Subcutaneous adipose tissue (tissue), 4 donors: ENCODE results near the gene FAAH. TPM values are rescaled to one million over a fixed set of nuclear protein-coding genes. Genes with fewer than 3 reads are reported as not detected.

Experiments used
- CTCF ChIP-seq: fragments of 450-650 bp; IDR thresholded peaks from one replicate; pipeline ENCODE4 v1.5.1; 2016; ENCODE audit warnings: low read depth, mild to moderate bottlenecking, control low read depth, antibody characterized with exemption, moderate library complexity
- total RNA-seq, 4 donors: library from RNA; depleted of rRNA; stranded (reverse); fragments of >200 nt; gene quantifications; one replicate each; pipeline ENCODE4 v1.1.0, GENCODE V29; 2016

The FAAH gene
- total RNA-seq, 4 donors from 2014 or later, result 11.9 to 69.3 (median 17.6) TPM

- TF ChIP-seq CTCF, result no peak
Observed at GRCh38 chr1:46413596-46413985, 19.5 kb downstream of the FAAH start.

GRCh38 chr1:46415514-46415913 is 21.4 kb downstream of the FAAH start:
- TF ChIP-seq CTCF, result no peak

GRCh38 chr1:46418976-46419375 is 24.9 kb downstream of the FAAH start:
- no peak for TF ChIP-seq CTCF

- no peak for TF ChIP-seq CTCF
Observed at GRCh38 chr1:46420533-46420915, 26.4 kb downstream of the FAAH start.

- no peak for TF ChIP-seq CTCF
Observed at GRCh38 chr1:46421739-46422138, 27.6 kb downstream of the FAAH start.

- no peak for TF ChIP-seq CTCF
Observed at GRCh38 chr1:46422261-46422871, 28.2 kb downstream of the FAAH start.

- no peak for TF ChIP-seq CTCF
Observed at GRCh38 chr1:46423574-46424240, 29.6 kb downstream of the FAAH start.
